ACC112 (cell line): ENCODE measurements around the gene GIN1.
"Not testable (repeated sequence)": the region's sequence is repeated elsewhere in the genome, so short reads cannot be mapped to it uniquely, and the experiment has no call there.

Experiments
- H2AFZ ChIP-seq: fragments of 200-600 bp; sonication (generic); one replicate; pipeline ENCODE4 v1.6.0; 2017; ENCODE audit warnings: antibody characterized with exemption, low read length; ENCODE audit not compliant: unreplicated experiment
- H3K27ac ChIP-seq: fragments of 200-600 bp; sonication (generic); 2 replicates; pipeline ENCODE4 v1.5.1; 2014; ENCODE audit warnings: low read depth, mild to moderate bottlenecking, antibody characterized with exemption, low read length, moderate library complexity
- H3K27me3 ChIP-seq: fragments of 200-600 bp; sonication (generic); 2 replicates; pipeline ENCODE4 v1.6.1; 2014; ENCODE audit warnings: mild to moderate bottlenecking, antibody characterized with exemption, low read length, moderate library complexity, mixed read lengths; ENCODE audit not compliant: insufficient read depth
- H3K36me3 ChIP-seq: fragments of 200-600 bp; sonication (generic); 2 replicates; pipeline ENCODE4 v1.6.1; 2016; ENCODE audit warnings: mild to moderate bottlenecking, antibody characterized with exemption, low read length, moderate library complexity, mixed read lengths; ENCODE audit not compliant: insufficient read depth
- H3K4me1 ChIP-seq: fragments of 200-600 bp; sonication (generic); one replicate; pipeline ENCODE4 v1.6.1; 2016; ENCODE audit warnings: low read length, mixed read lengths; ENCODE audit not compliant: insufficient read depth, unreplicated experiment, control insufficient read depth
- H3K4me3 ChIP-seq: fragments of 200-600 bp; sonication (generic); 2 replicates; pipeline ENCODE4 v1.5.1; 2014; ENCODE audit warnings: mild to moderate bottlenecking, low read depth, low read length
- H3K79me2 ChIP-seq: fragments of 200-600 bp; sonication (generic); one replicate; pipeline ENCODE4 v1.6.0; 2016; ENCODE audit warnings: low read length; ENCODE audit not compliant: control insufficient read depth, unreplicated experiment, insufficient read depth

GIN1 gene, protein sequence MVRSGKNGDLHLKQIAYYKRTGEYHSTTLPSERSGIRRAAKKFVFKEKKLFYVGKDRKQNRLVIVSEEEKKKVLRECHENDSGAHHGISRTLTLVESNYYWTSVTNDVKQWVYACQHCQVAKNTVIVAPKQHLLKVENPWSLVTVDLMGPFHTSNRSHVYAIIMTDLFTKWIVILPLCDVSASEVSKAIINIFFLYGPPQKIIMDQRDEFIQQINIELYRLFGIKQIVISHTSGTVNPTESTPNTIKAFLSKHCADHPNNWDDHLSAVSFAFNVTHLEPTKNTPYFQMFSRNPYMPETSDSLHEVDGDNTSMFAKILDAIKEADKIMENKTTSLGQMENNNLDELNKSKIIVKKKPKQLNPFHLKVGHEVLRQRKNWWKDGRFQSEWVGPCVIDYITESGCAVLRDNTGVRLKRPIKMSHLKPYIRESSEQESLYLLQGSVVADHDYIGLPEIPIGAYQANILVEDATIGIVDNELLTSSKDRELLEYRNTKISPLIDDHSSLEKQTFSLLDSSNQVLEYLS

DNA sequence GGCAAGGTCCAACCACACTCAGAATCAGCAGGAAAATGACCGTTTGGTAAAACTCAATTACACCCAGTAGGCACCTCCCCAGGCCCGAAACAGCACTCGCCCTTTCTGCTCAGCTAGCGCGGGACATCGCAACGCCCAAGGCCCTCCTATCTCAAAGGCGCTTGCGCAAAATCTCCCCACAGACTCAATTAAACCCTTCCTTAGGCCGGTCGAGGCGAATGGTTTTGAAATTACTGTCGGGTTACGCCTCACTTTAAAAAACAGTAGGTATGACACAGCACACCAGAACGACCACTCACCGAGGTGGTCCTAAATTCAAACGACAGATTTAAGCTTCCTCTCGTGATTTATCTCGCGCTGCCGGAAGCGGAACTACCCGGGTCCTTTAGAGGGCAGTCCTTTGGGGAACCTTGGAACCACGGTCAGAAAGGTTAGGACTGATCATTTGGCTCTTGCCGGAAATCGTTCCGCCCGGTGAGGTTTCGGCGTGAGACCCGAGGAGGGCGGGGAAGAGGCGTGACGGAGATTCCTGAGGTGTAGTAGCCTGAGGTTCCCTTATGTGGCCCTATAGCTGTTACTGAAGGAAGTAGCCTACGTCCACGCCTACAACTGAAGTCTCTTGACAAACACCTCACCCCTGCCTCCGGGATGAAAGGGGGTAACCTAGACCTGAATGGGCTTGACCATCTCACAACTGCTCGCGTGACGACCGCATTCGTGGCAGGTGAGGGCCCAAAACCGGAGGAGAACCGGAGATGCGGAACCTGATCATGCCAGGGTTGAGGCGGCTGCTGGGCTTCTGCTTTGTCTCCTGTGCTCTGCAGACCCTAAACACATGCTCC lies at the start of gene GIN1, which contains the start of gene PPIP5K2:
Gene GIN1 (minus strand): TSS at position 374 of the 842 bp plus-strand sequence. CDS start 11,431 bp downstream, outside the sequence.
Gene PPIP5K2 (plus strand): TSS at position 537 of the 842 bp plus-strand sequence. CDS start 9,289 bp downstream, outside the sequence.
- no peaks in the 10 kb centered on the region for H3K27me3 ChIP-seq
- H3K27ac ChIP-seq: peak within 1 kb of the TSS; percentile 97
- H3K36me3 ChIP-seq: no peaks in the 10 kb centered on the region
- H2AFZ ChIP-seq: peak within 1 kb of the TSS; percentile 93
- H3K4me1 ChIP-seq: peaks cover 16% of the 10 kb centered on the region
- peak within 1 kb of the TSS; percentile 93 for H3K4me3 ChIP-seq
- peaks cover 72% of the 10 kb centered on the region for H3K79me2 ChIP-seq

DNA sequence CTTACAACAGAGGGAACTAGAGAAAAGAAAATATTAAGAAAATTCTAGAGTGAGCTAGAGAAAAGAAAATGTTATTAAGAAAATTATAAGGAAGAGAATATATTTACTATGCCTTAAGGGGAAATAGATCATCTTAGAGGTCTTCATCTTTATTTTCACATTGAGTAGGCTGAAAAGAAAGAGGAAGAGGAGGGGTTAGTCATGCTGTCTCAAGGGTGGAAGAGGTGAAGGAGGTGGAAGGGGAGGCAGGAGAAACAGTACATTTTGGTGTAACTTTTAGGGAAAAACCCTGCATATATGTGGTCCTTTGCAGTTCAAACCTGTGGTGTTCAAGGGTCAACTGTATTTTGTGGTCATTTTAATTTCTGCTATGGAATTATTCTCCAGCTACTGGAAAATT lies 46.8 kb upstream of the GIN1 start:
- Histone ChIP-seq H3K36me3 (peaks cover 7% of the 10 kb centered on the region; the same call in 1 of the 2 replicates), H3K4me3 (no peak overlapping the region), H2AFZ (no peak overlapping the region), H3K27me3 (no peaks in the 10 kb centered on the region), H3K4me1 (no peaks in the 10 kb centered on the region), H3K79me2 (no peaks in the 10 kb centered on the region), H3K27ac (no peak overlapping the region)

DNA sequence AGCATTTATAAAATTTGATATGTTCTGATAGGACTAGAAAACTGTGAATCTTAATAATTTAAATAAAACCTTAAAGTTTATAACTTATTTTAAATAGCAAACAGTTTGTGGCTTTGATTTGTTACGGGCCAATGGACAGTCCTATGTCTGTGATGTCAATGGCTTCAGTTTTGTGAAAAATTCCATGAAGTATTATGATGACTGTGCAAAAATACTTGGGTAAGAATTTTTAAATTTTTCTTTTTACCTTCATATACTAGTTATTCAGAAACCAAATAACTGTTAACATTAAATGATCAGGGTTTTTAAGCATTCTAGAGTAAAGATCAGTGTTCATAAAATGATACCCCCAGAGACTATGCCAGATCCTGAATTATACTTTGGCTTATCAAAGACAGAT lies 31.2 kb upstream of the GIN1 start:
- no peak overlapping the region for H2AFZ ChIP-seq
- no peaks in the 10 kb centered on the region for H3K4me1 ChIP-seq
- 0 out of 2 replicates have a peak, but pooled peaks cover 5% of the 10 kb centered on the region for H3K36me3 ChIP-seq
- no peaks in the 10 kb centered on the region for H3K79me2 ChIP-seq
- no peaks in the 10 kb centered on the region for H3K27me3 ChIP-seq
- no peak overlapping the region for H3K4me3 ChIP-seq
- H3K27ac ChIP-seq: no peak overlapping the region

DNA sequence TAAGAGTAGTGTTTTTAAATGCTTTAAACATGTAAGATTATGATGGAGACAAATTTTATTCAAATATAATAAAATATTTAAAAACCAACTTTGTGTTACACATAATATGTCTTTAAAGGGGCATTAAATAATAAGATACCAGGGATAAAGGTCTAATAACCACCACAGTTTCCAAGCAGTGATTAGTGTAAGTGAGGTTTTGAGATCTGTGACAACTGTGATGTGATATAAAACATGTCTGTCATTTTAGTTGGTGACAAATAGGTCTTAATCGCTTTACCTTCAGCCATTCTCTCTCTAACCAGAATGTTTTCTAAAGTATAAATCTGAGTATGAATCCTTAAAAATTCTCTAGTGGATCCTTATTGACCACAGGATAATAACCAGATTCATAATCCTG lies 28.3 kb upstream of the GIN1 start:
- no peaks in the 10 kb centered on the region for H3K4me1 ChIP-seq
- H3K27ac ChIP-seq: no peak overlapping the region
- no peaks in the 10 kb centered on the region for H3K27me3 ChIP-seq
- H3K4me3 ChIP-seq: no peak overlapping the region
- H3K36me3 ChIP-seq: 0 out of 2 replicates have a peak, but pooled peaks cover 3% of the 10 kb centered on the region
- H2AFZ ChIP-seq: no peak overlapping the region
- no peaks in the 10 kb centered on the region for H3K79me2 ChIP-seq

DNA sequence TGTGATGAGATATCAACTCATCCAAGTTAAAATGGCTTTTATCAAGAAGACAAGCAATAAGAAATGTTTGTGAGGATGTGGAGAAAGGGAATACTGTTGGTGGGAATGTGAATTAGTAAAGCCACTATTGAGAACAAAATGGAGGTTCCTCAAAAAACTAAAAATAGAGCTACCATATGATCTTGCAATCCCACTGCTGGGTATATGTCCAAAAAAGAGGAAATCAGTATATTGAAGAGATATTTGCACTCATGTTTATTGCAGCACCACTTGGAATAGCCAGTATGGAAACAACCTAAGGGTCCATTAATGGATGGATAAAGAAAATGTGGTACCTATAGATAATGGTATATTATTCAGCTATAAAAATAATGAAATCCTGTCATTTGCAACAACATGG lies 25.3 kb upstream of the GIN1 start:
- Histone ChIP-seq H3K27ac (no peak overlapping the region), H3K4me1 (no peaks in the 10 kb centered on the region), H3K36me3 (0 out of 2 replicates have a peak, but pooled peaks cover 3% of the 10 kb centered on the region), H3K79me2 (no peaks in the 10 kb centered on the region), H2AFZ (no peak overlapping the region), H3K27me3 (no peaks in the 10 kb centered on the region), H3K4me3 (no peak overlapping the region)

DNA sequence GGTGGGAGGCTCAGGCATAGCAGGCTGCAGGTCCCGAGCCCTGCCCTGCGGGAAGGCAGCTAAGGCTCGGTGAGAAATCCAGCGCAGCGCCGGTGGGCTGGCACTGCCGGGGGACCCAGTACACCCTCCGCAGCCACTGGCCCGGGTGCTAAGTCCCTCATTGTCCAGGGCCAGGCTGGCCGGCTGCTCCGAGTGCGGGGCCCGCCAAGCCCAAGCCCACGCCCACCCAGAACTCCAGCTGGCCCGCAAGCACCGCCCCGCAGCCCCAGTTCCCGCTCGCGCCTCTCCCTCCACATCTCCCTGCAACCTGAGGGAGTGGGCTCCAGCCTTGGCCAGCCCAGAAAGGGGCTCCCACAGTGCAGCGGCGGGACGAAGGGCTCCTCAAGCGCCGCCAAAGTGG lies 22.2 kb upstream of the GIN1 start:
- not testable (repeated sequence) for H3K4me1 ChIP-seq, H3K27ac ChIP-seq, H3K36me3 ChIP-seq, H3K27me3 ChIP-seq, H2AFZ ChIP-seq, H3K79me2 ChIP-seq, H3K4me3 ChIP-seq

DNA sequence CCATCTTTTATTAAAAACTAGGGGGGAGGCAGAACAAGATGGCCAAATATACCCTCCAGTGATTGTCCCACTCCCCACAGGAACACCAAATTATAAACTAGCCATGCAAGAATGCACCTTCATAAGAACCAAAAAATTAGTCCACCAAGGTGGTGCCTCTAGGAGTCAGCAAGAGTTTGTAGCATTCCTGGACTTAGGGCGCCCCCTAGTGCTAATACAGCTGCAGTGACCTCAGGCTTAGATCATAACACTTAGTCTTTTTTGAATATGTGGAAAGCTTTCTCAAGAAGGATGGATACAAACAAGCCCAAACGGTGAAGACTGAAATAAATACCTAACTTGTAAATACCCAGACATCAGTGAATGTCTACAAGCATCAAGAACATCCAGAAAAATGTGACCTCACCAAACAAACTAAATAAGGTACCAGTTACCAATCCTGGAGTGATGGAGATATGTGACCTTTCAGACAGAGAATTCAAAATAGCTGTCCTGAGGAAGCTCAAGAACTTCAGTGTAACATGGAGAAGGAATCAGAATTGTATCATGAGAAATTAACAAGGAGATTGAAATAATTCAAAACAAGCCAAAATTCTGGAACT lies 19.4 kb upstream of the GIN1 start:
- Histone ChIP-seq H3K27me3 (no peaks in the 10 kb centered on the region), H3K27ac (no peak overlapping the region), H3K36me3 (peaks cover 3% of the 10 kb centered on the region; the same call in 1 of the 2 replicates), H2AFZ (no peak overlapping the region), H3K4me3 (no peak overlapping the region), H3K79me2 (no peaks in the 10 kb centered on the region), H3K4me1 (peaks cover 2% of the 10 kb centered on the region)

DNA sequence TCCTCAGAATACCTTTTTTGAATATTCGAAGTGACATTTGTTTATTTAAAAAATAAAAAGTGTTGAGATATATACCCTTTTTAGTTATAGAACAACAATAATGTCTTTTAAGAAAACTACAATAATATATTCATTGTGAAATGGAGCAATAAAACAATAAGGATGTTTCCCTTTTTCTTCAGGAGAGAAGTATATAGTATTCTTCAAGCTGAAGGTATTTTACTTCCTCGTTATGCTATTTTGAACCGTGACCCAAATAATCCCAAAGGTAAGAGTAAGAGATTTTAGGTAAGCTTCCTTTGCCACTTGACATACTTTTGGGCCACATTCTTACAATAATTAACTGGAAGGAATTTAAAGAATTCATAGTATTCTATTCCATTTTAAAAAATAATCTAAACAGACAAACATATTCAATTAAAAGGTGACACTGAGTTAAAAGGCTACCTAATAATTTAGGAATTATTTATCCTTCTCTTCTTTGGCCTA lies 18.3 kb upstream of the GIN1 start:
- Histone ChIP-seq H3K27ac (no peak overlapping the region), H3K27me3 (no peaks in the 10 kb centered on the region), H3K4me3 (no peak overlapping the region), H3K36me3 (peaks cover 3% of the 10 kb centered on the region; the same call in 1 of the 2 replicates), H2AFZ (no peak overlapping the region), H3K79me2 (no peaks in the 10 kb centered on the region), H3K4me1 (peaks cover 10% of the 10 kb centered on the region)

DNA sequence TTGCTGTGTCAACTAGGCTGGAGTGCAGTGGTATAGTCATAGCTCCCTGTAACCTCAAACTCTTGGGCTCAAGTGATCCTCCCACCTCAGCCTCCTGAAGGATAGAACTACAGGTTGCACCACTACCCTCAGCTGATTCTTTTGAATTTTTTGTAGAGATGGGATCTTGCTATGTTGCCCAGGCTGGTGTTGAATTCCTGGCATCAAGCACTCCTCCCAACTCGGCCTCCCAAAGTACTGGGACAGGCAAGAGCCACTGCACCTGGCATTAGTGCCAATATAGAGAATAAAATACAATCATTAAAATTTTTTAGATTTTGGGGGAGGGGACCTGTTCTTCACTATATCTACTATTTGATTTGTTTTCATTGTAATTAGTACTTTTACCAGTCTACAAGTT lies 15.5 kb upstream of the GIN1 start:
- H2AFZ ChIP-seq: no peak overlapping the region
- peaks cover 14% of the 10 kb centered on the region for H3K4me1 ChIP-seq
- H3K79me2 ChIP-seq: no peaks in the 10 kb centered on the region
- H3K27ac ChIP-seq: no peak overlapping the region
- H3K36me3 ChIP-seq: peaks cover 3% of the 10 kb centered on the region; the same call in 1 of the 2 replicates
- H3K27me3 ChIP-seq: no peaks in the 10 kb centered on the region
- H3K4me3 ChIP-seq: no peak overlapping the region

DNA sequence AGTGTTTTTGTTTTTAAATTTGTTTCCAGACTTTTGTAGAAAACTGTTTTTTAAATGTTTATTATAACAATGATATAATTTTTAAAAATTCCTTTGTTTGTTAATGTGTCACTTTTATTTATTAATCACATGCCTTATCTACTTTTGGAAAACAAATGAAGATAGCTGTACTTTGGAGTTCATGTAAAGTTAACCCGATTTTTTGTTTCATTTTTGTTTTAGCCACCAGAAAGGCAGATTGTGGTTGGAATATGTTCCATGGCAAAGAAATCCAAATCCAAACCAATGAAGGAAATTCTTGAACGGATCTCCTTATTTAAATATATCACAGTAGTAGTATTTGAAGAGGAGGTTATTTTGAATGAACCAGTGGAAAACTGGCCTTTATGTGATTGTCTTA lies 13.3 kb upstream of the GIN1 start:
- Histone ChIP-seq H3K4me3 (peak overlapping the region; percentile 64), H3K79me2 (no peaks in the 10 kb centered on the region), H3K27me3 (no peaks in the 10 kb centered on the region), H2AFZ (peak overlapping the region; percentile 66), H3K36me3 (no peaks in the 10 kb centered on the region; the same call in 1 of the 2 replicates), H3K27ac (no peak overlapping the region), H3K4me1 (peaks cover 14% of the 10 kb centered on the region)
